Activated CD4-positive, alpha-beta T cell treated with anti-CD3 and anti-CD28 coated beads, Interleukin-2, amount 50 U/mL, for 48 hours (primary cell): ENCODE data around the gene DGKE.
A peak's percentile ranks its signal among the peaks of the same experiment; 100 is the strongest.

Experiments
- DNase-seq, 2 experiments: peaks; one replicate each; pipeline ENCODE4 v3.0.0-alpha.2; 2020

Gene DGKE

DNA sequence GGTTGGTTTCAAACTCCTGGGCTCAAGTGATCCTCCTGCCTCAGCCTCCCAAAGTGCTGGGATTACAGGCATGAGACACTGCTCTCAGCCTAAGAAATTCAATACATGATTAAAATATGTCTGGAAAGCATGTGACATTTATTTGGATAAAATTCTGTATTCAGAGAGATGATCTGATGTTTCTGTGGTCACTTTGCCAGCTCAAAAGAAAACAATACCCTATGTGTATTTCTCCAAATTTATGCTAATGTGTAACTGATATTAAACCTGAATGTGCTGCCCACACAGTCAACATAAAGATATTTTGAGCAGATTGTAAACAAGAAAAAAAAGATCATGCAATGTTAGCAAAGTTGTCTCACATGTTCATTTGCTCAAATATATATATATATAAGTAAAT lies 16.9 kb upstream of the DGKE start:
- no peak for DNase-seq

DNA sequence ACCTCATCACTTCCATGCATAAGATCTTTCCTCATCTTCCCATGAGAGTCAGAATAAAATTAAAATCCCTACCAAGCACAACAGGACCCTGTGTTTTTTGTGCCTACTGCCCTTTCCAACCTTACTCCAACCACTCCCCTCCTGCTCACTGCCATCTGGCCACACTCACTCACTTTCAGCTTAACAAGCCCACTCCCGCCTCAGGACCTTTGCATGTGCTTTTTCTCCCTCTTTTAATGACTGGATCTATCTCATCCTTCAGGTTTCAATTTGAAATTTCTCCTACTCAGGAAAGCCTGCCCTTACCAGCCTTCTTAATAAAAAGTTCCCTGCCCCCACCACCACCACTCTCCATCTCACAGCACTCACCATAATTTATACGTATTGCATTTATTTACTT lies 14.9 kb upstream of the DGKE start:
- DNase-seq: no peak

DNA sequence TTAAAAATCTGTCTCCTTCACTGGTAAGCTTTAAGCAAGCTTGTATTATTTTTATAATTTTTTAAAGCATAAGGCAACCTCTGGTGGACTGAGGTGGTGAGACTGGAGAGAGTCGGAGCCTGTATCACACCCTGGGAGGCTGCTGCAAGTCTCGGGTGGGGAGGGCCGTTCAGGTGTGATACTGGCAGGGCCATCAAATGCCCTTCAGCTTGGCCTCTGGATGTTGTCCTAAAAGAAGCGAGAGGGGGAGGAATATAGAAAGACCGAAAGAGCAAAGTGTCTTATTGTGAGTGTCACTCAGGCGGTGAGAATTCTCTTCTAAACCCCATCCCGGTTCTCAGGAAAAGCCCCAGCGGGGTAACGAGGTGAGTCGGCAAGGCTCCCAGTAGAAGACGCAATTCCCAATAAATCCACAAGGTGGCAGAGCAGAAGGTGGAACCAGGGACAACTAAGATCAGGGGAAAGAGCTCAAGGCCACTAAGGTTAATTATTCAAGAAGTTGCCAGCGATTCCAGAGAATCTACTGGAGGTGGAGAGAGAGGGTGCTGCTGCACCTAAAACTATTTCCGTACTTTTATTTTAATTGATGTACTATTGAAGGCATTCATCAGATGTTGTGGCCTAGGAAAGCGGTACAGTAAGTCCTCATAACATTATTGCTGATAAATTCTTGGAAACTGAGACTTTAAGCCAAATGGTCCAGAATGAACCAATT lies 14.4 kb upstream of the DGKE start:
- peak; percentile 76 to 83 for DNase-seq

DNA sequence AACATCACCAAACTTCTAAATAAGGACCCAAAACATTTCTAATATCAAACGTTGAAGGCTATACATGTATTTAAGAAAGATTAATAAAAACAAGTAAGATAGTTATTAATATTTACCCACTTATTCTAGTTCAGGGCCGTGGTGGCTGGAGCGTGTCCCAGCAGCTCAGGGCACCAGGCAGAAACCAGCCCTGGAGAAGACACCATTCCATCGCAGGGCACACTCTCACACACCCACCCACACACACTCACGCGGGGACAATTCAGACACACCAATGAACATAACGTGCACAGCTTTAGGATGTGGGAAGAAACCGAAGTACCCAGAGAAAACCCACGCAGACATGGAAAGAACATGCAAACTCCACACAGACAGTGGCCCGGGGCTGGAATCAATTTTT lies 13.7 kb upstream of the DGKE start:
- DNase-seq: no peak

DNA sequence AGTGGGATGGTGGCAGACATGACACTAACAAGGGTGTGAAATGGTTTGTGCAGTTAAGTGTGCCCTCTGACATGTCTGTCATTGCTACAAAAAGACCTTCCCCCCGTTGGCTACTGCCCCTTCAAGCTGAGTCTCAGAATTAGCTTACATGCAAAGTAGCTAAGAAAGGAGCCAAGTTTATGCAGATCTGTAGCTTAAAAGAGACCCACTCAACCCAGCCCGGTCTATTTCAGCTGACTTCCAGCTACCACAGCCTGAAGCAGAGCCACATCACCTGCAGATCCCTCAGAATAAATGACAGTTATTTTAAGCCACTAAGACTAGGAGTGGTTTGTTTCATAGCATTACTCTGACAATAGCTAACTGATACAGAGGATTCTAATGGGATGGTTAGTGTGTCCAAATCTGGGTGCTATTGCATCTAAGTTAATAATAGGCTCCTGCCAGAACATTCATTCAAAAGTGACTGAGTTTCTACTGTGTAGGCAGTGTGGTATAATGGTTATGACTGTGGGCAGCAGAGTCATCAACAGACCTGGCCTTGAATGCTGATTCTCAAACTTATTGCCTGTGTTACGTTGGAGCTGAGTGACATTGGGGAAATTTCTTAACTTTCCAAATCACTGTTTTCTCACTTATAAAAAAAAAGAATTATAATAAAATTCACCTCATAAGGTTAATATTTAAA lies 12.0 kb upstream of the DGKE start:
- DNase-seq: no peak

DNA sequence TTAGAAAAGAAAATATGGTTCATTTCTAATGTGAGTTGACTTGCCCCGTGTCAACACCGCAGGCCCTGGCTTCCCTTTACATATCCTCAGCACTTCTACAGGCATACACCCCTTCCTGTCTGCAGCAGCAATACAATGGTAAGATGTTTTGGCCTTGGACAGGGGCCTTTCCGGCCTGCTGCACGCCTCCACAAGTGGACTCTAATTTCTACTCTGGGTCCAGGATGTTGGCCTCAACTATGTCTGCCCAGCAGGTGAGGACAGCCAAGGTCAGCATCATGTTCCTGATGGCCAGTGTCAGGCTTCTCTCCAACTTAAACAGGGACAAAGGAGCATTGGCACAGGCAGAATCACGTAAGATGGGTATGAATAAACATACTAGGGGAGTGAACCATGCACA lies 11.2 kb upstream of the DGKE start:
- no peak for DNase-seq

DNA sequence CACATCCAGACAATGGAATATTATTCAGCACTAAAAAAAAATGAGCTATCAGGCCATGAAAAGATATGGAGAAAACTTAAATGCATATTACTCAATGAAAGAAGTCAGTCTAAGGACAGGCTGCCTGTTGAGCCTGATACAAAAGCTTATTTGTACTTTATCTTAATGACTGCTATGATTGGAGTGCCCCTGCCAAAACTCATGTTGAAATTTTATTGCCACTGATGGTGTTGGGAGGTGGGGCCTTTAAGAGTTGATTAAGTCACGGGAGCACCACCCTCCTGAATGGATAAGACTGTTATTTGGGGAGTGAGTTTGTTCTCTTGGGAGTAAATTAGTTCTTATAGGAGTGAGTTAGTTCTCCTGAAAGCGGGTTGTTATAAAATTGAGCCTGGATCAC lies 10.1 kb upstream of the DGKE start:
- no peak for DNase-seq

DNA sequence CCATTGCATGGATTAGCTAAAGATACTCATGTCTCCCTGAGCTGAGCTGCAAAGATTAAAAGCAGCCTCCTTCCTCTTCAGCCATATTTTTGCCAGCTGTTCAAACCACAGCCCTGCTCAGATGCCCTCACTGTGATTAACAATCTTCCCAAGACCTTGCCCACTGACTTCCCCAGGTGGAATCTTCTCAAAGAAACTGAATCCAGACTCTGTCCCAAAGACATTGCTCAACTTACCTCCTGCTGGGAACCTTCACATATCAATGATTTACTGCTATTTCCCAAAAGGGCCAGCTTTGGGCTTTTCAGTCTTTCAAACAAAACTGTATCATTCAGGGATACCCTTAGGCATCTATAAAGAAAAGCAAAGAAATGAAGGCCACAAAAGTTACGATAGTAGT lies 9.4 kb upstream of the DGKE start:
- DNase-seq: no peak

DNA sequence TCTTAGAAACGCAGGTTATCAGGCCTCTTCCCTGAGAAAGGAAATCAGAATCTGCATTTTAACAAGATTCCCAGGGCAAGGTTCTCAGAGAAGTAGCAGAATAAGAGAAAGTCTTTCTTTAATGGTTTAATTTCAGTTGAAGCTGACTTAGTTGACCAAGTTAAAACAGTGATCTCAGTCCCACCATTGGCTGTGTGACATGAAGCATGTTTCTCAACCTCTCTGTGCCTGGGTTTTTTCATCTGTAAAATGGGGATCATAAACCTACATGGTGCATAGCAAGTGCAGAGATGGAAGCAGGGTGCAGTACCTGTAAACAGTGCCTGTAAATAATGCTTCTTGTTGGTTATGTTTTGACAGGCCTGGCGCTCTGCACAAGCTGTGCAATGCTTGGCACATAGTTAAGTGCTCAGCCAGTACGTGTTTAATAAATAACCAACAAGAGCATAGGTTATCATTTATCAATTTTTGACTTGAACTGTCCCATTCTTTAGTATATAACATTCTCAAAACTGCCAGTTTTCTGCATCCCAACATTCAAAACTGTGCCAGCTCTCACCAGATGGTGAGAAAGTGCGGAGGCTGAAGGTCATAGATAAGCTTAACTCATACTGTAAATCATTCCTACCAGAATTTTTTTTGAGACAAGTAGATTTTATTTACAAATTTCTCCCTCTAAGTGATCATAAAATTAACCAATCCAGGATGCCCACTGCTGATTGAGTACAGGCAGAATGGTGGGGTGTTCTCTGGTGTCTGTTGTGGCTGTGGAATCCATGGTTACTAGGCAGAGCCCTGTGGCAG lies 7.1 kb upstream of the DGKE start:
- no peak for DNase-seq

DNA sequence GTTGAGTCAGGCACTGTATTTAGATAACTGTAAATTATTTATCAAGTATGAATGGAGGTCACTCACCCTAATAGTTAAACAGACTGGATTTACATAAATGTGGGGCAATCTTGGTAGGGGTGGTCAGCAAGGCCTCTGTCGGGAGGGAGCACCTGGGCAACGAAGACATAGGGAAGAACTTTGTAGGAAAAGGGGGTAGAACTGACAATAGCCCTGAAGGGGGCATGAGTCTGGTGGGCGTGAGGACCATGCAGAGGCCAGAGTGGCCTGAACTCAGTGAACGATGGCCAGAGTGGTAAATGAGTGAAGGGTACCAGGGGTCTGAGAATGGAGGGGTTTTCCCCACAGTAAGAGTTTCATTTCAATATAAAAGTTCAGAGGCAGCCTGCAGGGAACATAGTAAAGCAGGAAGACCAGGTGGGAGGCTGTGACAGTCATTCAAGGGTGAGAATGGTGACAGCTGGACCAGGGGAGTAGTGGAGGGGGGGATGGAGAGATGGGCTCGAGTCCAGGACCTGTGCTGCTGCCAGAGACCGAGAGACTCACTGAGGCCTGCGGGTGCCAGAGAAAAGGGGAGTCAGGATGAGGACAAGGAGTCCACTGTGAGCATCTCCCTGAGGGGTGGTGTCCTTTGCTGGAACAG lies 3.1 kb upstream of the DGKE start:
- DNase-seq: no peak

DNA sequence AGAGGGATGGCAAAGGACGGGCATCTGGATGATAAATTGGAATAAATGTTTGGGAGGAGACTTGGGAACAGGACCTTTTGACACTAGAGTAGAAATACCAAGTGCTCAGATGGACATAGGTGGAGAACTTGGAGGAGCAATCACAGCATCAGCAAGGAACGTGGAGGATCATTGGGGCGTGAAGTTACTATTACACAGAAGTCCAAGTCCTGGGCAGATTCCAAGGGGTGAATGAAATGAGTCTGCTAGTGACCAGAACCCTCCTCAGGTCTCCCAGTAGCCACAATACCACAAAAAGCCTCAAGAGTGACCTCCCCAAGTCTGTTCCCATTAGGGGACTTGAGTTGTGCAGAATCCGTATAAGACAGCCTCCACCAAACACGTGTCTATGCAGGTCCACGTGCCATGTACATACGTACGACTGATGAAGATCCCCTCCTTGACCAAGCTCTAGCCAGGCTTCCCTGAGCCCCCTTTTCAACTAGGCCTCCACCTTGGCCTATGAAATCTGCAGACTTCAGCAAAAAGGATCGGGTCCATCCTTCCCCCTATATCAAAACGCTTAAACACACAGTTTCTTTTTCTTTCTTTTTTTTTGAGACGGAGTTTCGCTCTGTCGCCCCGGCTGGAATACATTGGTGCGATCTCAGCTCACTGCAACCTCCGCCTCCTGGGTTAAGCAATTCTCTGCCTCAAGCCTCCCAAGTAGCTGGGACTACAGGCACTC lies 2.4 kb upstream of the DGKE start:
- no peak for DNase-seq

DNA sequence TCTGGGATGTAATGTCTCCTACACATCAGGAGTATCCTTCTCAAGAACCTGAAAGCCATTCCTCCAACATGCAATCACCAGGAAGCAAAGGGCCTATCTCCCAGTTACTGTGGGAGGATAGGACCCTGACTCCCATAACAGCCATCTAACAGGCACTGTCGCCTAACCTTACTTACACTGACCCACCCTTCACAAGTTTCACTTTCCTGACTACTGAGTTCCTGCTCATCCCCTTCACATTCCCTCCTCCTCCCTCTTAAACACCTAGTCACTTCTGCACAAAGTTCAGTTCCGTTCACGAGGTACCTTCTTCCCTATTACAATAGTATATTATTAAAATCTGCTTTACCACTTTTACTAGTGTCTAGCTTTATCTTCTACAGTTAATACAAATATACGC lies 1.5 kb upstream of the DGKE start:
- no peak for DNase-seq

DNA sequence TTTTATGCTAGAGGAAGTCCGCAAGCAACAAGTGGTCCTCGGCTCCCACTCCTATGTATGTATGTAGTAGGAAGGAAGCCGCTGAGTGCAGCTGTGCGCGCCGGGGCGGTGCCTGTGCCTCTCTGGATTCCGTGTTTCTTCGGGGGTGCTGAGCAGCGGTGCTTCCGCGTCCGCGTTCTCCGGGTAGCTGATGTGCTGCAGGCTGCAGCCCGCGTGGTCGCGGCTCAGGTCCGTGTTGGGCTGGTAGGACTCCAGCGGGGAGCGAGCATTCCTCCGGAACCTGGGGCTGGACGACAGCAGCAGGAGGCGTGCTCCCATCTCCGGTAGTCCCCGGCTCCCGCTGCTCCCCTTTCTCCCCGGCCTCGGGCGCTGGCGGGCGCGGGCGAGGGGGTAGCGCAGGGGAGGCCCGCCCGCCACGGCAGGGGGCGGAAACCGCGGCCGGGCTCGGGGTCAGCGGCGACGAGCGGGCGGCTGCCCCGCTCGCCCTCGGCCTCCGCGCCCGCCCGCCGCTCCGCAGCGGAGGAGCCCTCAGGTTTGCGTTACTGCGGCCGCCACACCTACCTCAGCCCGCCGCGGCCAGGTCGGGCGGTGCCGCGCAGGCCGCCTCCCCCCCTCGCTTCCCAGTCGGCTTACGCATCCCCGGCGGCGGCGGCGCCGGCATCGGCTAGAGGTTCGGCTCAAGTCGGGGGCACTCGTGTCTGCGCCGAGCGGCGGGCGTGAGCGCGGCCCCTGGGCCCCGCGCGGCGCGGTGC lies 718 bp upstream of the DGKE start:
- peak; percentile 64 to 71 for DNase-seq

DNA sequence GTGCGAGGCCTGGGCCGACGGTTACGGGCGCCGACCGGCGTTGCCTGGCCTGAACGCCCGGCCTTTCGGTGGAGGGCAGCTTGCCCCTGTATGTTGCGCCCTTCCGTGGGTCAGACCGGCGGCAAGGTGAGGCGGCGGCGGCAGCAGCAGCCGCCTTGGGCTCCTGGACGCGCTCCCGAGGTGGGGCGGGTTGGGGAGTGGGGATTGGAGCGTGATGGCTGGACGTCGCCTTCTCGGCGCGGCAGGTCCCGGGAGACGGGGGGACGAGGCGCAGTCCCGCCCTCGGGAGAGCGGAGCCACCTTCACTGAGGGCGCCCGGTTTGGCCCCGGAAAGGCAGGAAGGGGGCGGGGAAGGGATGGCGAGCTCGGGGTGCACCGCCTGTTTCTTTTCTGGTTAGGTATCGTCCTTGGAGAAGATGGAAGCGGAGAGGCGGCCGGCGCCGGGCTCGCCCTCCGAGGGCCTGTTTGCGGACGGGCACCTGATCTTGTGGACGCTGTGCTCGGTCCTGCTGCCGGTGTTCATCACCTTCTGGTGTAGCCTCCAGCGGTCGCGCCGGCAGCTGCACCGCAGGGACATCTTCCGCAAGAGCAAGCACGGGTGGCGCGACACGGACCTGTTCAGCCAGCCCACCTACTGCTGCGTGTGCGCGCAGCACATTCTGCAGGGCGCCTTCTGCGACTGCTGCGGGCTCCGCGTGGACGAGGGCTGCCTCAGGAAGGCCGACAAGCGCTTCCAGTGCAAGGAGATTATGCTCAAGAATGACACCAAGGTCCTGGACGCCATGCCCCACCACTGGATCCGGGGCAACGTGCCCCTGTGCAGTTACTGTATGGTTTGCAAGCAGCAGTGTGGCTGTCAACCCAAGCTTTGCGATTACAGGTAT lies 671 bp downstream of the DGKE start:
- DNase-seq: peak; percentile 69 to 74

DNA sequence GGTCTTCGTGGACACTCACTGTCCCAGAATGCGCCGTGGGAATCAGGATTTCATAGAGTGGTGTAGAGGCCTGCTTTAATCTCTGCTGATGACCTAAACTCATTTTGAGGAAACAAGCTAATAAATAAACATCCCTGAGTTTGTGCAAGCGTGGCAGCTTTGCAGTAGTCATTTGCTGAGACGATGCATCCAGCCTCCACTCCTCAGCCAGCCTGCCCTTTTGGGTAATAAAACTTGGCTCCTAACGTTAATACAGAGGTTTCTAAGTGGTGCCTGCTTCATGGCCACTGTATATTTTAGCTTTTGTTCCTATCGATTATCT lies 1.3 kb downstream of the DGKE start:
- DNase-seq: no peak

DNA sequence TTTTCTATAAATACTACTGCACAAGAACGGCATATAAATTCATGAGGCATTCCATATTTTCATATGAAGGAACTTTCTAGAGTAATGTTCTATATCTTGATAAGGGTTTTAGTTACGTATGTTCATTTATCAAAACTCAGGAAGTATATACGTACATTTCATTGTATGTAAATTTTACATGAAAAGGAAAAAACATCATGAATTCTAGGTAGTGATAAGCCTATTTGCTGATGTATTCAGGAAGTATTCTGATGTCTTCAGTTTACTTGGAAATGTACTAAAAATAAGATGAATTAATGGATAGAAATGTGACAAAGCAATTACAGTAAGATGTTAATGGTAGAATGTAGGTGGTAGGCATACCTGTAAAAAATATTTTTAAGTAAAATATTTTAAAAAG lies 4.7 kb downstream of the DGKE start:
- DNase-seq: no peak

DNA sequence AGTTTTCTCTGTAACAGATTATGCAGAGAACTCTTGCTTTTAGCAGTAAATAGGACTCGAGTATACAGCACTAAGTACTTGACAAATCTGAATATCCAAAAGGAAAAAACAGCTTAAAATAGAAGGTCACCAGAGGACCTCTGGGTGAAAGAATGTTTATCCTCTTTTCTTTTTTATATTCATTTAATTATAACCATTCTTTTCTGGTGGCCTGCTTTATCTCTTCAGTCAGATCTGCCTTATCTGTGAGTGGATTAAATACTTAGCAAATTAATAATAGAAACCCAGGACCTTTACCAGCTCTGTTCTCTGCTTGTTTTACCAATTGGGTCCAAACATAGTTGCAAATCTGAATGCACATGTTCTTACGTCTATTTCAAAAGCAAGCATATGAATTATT lies 8.6 kb downstream of the DGKE start:
- DNase-seq: no peak

DNA sequence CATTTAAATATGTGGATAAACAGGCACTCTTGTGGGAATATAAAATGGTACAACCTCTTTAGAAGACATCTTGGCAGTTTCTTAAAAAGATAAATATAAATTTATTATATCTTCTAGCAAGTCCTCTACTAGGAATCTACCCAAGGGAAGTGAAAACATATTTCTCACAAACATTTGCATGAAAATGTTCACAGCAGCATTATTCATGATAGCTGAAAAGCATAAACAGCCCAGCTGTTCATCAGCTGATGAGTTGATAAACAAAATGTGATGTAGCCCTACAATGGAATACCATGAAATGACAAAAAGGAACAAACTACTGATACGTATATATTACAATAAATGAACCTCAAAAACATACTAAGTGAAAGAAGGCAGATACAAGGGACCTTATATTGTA lies 12.0 kb downstream of the DGKE start:
- no peak for DNase-seq

DNA sequence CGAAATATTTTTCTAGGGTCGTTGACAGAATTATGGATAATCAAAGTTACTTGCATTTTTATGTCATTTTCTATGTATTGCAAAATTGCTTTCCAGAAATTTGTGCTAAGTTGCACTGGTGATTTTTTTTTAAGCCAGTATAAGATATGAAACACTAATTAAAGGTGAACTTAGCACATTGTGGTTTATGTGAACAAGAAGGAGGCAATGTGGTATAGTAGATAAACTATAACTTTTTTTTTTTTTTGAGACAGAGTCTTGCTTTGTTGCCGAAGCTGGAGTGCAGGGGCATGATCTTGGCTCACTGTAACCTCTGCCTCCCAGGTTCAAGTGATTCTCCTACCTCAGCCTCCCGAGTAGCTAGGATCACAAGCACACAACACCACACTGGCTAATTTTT lies 13.2 kb downstream of the DGKE start:
- DNase-seq: no peak

DNA sequence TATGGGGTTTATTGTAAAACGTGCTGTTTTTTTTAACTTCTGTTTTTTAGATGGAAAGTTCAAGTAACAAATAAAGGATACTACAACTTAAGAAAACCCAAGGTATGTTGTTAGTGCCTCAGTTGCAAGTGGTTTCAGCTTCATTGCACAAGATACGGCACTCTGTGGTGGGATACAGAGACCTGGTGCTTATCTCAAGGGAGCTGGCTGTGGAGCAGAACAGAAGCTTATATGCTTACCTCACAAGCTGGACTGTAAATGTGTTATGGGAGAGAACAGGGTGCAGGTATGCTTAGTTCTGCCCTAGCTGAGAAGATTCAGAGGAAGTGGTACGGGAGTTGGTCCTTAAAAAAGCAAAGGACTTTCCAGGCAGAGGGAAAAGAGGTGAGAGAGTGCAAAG lies 15.2 kb downstream of the DGKE start:
- DNase-seq: no peak

DNA sequence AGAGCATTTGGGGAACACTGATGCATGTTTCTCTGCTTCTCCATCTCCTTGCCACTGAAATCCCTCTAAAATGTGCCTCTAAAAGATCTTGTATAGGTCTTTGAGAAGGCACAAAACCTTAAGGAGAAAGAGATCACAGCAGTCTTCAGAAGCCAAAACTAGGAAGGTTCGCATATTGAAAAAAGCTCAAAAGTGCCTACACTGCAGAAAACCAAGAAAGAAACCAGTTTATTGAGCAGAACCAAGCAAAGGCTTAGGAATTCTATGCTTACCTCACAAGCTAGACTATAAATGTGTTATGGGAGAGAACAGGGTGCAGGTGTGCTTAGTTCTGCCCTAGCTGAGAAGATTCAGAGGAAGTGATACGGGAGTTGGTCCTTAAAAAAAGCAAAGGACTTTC lies 16.6 kb downstream of the DGKE start:
- DNase-seq: no peak
